WTC11 (cell line): ENCODE measurements around the gene POLR2C. TPM values are rescaled to one million over a fixed set of nuclear protein-coding genes. Genes with fewer than 3 reads are reported as not detected.

Experiments
- ATAC-seq: fragments of 200-7000 bp; cut with Tn5 transposase; 2 replicates; pipeline ENCODE4 v1.10.0; 2021; ENCODE audit warnings: mild to moderate bottlenecking, moderate library complexity
- CTCF ChIA-PET: fragments of 300-600 bp; sonication (Branson Sonifier 250); formaldehyde crosslinking; loops from one replicate; lab custom pipeline; 2021; ENCODE audit warnings: antibody characterized with exemption; lab: Charles Lee
- POLR2A ChIA-PET: fragments of 350-600 bp; sonication (Branson Sonifier 250); formaldehyde crosslinking; loops from one replicate; lab custom pipeline; 2021; ENCODE audit warnings: antibody characterized with exemption; lab: Charles Lee
- DNase-seq: peaks from one replicate; pipeline ENCODE4 v3.0.0; 2021; ENCODE audit warnings: low spot score
- H3K27ac Mint-ChIP-seq: 2 replicates; pipeline ENCODE4 v1.8.0; 2021; ENCODE audit warnings: mixed read lengths
- H3K27me3 Mint-ChIP-seq: 2 replicates; pipeline ENCODE4 v1.8.0; 2021; ENCODE audit warnings: low read depth, mild to moderate bottlenecking, moderate library complexity, mixed read lengths
- H3K36me3 Mint-ChIP-seq: 2 replicates; pipeline ENCODE4 v1.8.0; 2021; ENCODE audit warnings: mixed read lengths
- H3K4me1 Mint-ChIP-seq: 2 replicates; pipeline ENCODE4 v1.8.0; 2022; ENCODE audit warnings: mixed read lengths
- H3K4me3 Mint-ChIP-seq: 2 replicates; pipeline ENCODE4 v1.8.0; 2021; ENCODE audit warnings: mild to moderate bottlenecking, moderate library complexity, mixed read lengths
- H3K9me3 Mint-ChIP-seq: 2 replicates; pipeline ENCODE4 v1.8.0; 2021; ENCODE audit warnings: mixed read lengths
- ATF1 ChIP-seq: sonication (generic); formaldehyde crosslinking; IDR thresholded peaks from 2 replicates; pipeline ENCODE4 v1.8.1; 2023; ENCODE audit warnings: mild to moderate bottlenecking, moderate library complexity, missing genetic modification reagents
- CREM ChIP-seq: sonication (generic); formaldehyde crosslinking; IDR thresholded peaks from 2 replicates; pipeline ENCODE4 v1.8.1; 2022; ENCODE audit warnings: mild to moderate bottlenecking, missing genetic modification reagents, moderate library complexity
- FOXP1 ChIP-seq: sonication (generic); formaldehyde crosslinking; IDR thresholded peaks from 2 replicates; pipeline ENCODE4 v1.8.0; 2022; ENCODE audit warnings: missing genetic modification reagents, mild to moderate bottlenecking, moderate library complexity, borderline replicate concordance
- GRHL2 ChIP-seq: fragments of 250-450 bp; sonication (Bioruptor Pico); IDR thresholded peaks from 2 replicates; pipeline ENCODE4 v1.8.0; 2022; ENCODE audit warnings: mild to moderate bottlenecking, moderate library complexity; ENCODE audit not compliant: insufficient replicate concordance, severe bottlenecking
- JAZF1 ChIP-seq: fragments of 250-450 bp; sonication (Bioruptor Pico); IDR thresholded peaks from 2 replicates; pipeline ENCODE4 v1.9.0; 2021; ENCODE audit warnings: moderate library complexity, mild to moderate bottlenecking, inconsistent platforms
- NR1H2 ChIP-seq: sonication (generic); formaldehyde crosslinking; IDR thresholded peaks from 2 replicates; pipeline ENCODE4 v1.9.0; 2021; ENCODE audit warnings: mild to moderate bottlenecking, moderate library complexity, missing genetic modification reagents
- TEAD4 ChIP-seq: sonication (generic); formaldehyde crosslinking; IDR thresholded peaks from 2 replicates; pipeline ENCODE4 v1.8.0; 2022; ENCODE audit warnings: mild to moderate bottlenecking, missing genetic modification reagents
- TP53 ChIP-seq: sonication (generic); formaldehyde crosslinking; IDR thresholded peaks from 2 replicates; pipeline ENCODE4 v1.8.1; 2023; ENCODE audit warnings: mild to moderate bottlenecking, missing genetic modification reagents
- ZBTB21 ChIP-seq: sonication (generic); formaldehyde crosslinking; IDR thresholded peaks from 2 replicates; pipeline ENCODE4 v1.8.1; 2023; ENCODE audit warnings: mild to moderate bottlenecking, missing genetic modification reagents, borderline replicate concordance
- ZNF138 ChIP-seq: sonication (generic); formaldehyde crosslinking; conservative IDR thresholded peaks from 2 replicates; pipeline ENCODE4 v1.8.1; 2022; ENCODE audit warnings: mild to moderate bottlenecking, moderate library complexity, missing genetic modification reagents
- ZNF317 ChIP-seq: sonication (generic); formaldehyde crosslinking; IDR thresholded peaks from 2 replicates; pipeline ENCODE4 v1.8.1; 2023; ENCODE audit warnings: low read depth, mild to moderate bottlenecking, moderate library complexity, missing genetic modification reagents, borderline replicate concordance
- total RNA-seq: library from RNA; stranded (reverse); gene quantifications from 3 replicates; pipeline ENCODE4 v1.2.3, GENCODE V29; 2021
- TF ChIP-seq, protein P1 (sequence below): sonication (generic); formaldehyde crosslinking; conservative IDR thresholded peaks from 2 replicates; pipeline ENCODE4 v1.8.1; 2023; ENCODE audit warnings: mild to moderate bottlenecking, low read depth, missing genetic modification reagents, moderate library complexity
- TF ChIP-seq, protein P2 (sequence below): sonication (generic); formaldehyde crosslinking; IDR thresholded peaks from 2 replicates; pipeline ENCODE4 v1.8.1; 2023; ENCODE audit warnings: mild to moderate bottlenecking, missing genetic modification reagents
- TF ChIP-seq, protein P3 (sequence below): sonication (generic); formaldehyde crosslinking; IDR thresholded peaks from 2 replicates; pipeline ENCODE4 v1.8.0; 2022; ENCODE audit warnings: mild to moderate bottlenecking, missing genetic modification reagents
- TF ChIP-seq, protein P4 (sequence below): fragments of 250-450 bp; sonication (Bioruptor Pico); conservative IDR thresholded peaks from 2 replicates; pipeline ENCODE4 v1.9.0; 2021; ENCODE audit warnings: mild to moderate bottlenecking
- TF ChIP-seq, protein P5 (sequence below): sonication (generic); formaldehyde crosslinking; conservative IDR thresholded peaks from 2 replicates; pipeline ENCODE4 v1.8.1; 2022; ENCODE audit warnings: mild to moderate bottlenecking, missing genetic modification reagents
- TF ChIP-seq, protein P6 (sequence below): sonication (generic); formaldehyde crosslinking; IDR thresholded peaks from 2 replicates; pipeline ENCODE4 v1.8.1; 2022; ENCODE audit warnings: low read depth, missing genetic modification reagents, borderline replicate concordance

POLR2C gene
- total RNA-seq, 1 experiment from 2014 or later, result 75.4 TPM

DNA sequence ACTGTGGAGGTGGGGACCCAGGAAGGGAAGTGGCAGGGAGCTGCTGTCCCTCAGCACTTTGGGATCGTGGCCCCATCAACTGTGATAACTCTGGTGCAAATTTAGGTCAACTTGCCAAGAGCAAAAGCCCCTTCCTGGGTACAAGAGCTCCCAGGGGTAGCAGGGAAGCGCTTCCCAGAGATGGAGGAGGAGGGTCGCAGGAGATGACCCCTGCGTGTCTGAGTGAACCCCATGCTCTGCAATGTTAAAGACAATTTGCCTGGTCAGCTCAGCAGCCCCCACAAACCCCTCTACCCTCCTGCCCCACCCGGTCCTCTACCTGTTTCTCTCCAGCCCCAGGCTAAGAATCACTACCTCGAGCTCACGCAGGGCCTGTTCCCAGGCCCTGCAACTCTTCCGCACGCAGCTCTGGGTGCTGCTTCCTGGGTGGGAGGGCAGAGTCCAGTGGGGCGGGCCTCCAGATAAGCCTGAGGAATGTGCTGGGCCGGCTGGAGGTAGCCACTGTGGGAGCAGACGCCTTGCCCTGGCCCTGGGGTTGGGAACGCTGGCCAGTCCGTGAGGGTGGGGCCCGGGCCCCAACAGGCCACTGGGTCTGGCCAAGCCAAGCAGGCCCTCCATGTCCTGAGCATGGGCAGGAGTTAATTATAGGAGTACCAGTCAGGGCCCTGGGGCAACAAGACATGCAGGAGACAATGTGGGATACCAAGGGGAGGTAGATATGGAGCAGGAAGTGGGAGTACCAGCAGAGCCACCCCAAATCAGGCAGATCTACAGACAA lies 17.7 kb downstream of the POLR2C start (continued):
- TF ChIP-seq, protein P1, sequence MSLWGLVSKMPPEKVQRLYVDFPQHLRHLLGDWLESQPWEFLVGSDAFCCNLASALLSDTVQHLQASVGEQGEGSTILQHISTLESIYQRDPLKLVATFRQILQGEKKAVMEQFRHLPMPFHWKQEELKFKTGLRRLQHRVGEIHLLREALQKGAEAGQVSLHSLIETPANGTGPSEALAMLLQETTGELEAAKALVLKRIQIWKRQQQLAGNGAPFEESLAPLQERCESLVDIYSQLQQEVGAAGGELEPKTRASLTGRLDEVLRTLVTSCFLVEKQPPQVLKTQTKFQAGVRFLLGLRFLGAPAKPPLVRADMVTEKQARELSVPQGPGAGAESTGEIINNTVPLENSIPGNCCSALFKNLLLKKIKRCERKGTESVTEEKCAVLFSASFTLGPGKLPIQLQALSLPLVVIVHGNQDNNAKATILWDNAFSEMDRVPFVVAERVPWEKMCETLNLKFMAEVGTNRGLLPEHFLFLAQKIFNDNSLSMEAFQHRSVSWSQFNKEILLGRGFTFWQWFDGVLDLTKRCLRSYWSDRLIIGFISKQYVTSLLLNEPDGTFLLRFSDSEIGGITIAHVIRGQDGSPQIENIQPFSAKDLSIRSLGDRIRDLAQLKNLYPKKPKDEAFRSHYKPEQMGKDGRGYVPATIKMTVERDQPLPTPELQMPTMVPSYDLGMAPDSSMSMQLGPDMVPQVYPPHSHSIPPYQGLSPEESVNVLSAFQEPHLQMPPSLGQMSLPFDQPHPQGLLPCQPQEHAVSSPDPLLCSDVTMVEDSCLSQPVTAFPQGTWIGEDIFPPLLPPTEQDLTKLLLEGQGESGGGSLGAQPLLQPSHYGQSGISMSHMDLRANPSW (CRISPR knock-in tag), result no peak

DNA sequence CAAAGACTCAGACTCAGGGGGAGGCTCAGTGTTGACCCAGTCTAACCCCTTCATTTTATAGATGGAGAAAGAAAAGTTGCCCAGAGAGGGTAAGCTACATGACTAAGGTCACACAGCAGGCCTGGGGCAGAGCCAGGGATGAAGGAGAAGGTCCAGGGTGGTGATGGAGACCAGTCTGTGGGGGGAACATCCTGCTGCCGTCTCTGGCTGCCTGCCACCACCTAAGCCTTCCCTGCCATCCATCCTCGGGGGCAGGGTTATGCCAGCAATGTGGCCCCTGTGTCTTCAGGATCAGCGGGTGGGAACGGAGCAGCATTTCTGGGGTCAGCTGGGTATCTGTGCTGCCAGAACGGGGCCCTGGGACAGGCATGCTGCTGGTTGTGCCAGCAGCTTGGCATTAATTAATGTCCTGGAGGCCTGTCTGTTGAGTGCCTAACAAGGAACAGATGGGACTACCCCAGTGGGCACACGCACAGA lies 18.3 kb downstream of the POLR2C start:
- Mint-ChIP-seq H3K4me3 (no peak overlapping the region), H3K27ac (no peak overlapping the region), H3K36me3 (no peaks in the 10 kb centered on the region), H3K9me3 (no peaks in the 10 kb centered on the region), H3K4me1 (peaks cover 49% of the 10 kb centered on the region), H3K27me3 (peaks cover 20% of the 10 kb centered on the region)
- TF ChIP-seq, protein P2, sequence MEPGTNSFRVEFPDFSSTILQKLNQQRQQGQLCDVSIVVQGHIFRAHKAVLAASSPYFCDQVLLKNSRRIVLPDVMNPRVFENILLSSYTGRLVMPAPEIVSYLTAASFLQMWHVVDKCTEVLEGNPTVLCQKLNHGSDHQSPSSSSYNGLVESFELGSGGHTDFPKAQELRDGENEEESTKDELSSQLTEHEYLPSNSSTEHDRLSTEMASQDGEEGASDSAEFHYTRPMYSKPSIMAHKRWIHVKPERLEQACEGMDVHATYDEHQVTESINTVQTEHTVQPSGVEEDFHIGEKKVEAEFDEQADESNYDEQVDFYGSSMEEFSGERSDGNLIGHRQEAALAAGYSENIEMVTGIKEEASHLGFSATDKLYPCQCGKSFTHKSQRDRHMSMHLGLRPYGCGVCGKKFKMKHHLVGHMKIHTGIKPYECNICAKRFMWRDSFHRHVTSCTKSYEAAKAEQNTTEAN (CRISPR knock-in tag), result no peak
- no peak for TF ChIP-seq NR1H2 (CRISPR knock-in tag)
- no peak for TF ChIP-seq JAZF1 (CRISPR knock-in tag)
- TF ChIP-seq, protein P3, sequence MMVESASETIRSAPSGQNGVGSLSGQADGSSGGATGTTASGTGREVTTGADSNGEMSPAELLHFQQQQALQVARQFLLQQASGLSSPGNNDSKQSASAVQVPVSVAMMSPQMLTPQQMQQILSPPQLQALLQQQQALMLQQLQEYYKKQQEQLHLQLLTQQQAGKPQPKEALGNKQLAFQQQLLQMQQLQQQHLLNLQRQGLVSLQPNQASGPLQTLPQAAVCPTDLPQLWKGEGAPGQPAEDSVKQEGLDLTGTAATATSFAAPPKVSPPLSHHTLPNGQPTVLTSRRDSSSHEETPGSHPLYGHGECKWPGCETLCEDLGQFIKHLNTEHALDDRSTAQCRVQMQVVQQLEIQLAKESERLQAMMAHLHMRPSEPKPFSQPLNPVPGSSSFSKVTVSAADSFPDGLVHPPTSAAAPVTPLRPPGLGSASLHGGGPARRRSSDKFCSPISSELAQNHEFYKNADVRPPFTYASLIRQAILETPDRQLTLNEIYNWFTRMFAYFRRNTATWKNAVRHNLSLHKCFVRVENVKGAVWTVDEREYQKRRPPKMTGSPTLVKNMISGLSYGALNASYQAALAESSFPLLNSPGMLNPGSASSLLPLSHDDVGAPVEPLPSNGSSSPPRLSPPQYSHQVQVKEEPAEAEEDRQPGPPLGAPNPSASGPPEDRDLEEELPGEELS, result no peak
- TF ChIP-seq, protein P4, sequence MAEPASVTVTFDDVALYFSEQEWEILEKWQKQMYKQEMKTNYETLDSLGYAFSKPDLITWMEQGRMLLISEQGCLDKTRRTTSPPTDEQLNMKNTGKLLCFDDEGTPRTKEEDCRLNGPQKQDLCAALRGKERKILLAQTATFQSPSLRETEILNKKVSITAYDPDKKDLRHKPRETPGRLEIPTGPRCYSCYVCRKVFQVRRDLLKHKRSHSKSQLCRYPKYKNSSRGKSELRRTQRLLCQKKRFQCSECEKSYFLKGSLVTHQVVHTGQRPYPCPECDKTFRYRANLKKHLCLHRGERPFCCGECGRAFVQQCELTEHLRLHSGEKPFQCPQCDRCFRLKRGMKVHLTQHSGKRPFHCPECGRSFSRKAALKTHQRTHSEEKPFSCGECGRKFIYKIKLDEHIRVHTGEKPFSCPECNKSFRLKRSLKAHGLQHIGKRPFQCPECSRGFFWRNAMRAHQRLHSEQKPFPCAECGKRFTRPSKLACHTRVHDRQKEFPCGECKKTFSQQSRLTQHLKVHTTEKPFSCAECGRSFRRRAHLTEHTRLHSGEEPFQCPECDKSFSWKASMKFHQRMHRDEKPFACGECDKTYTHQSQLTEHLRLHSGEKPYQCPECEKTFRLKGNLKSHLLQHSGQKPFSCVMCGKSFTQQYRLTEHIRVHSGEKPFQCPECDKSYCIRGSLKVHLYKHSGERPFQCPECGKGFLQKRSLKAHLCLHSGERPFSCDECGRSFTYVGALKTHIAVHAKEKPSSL (CRISPR knock-in tag), result no peak
- TF ChIP-seq TEAD4 (CRISPR knock-in tag), result no peak
- TF ChIP-seq, protein P5, sequence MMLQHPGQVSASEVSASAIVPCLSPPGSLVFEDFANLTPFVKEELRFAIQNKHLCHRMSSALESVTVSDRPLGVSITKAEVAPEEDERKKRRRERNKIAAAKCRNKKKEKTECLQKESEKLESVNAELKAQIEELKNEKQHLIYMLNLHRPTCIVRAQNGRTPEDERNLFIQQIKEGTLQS (CRISPR knock-in tag), result no peak
- no peak for TF ChIP-seq ZNF138 (CRISPR knock-in tag)
- TF ChIP-seq FOXP1 (CRISPR knock-in tag), result no peak
- no peak for TF ChIP-seq GRHL2 (CRISPR knock-in tag)
- TF ChIP-seq ZNF317, result no peak
- TF ChIP-seq ATF1 (CRISPR knock-in tag), result no peak
- TF ChIP-seq, protein P6, sequence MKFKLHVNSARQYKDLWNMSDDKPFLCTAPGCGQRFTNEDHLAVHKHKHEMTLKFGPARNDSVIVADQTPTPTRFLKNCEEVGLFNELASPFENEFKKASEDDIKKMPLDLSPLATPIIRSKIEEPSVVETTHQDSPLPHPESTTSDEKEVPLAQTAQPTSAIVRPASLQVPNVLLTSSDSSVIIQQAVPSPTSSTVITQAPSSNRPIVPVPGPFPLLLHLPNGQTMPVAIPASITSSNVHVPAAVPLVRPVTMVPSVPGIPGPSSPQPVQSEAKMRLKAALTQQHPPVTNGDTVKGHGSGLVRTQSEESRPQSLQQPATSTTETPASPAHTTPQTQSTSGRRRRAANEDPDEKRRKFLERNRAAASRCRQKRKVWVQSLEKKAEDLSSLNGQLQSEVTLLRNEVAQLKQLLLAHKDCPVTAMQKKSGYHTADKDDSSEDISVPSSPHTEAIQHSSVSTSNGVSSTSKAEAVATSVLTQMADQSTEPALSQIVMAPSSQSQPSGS (CRISPR knock-in tag), result no peak
- no peak for TF ChIP-seq CREM (CRISPR knock-in tag)
- no peak for TF ChIP-seq ZBTB21 (CRISPR knock-in tag)
- no peak for TF ChIP-seq TP53 (CRISPR knock-in tag)
- ChIA-PET POLR2A (no interaction called here), CTCF (interaction anchor here (0.9 to 4.8 kb wide), 6 partner anchors 9 to 39 kb away, joined by 3 to 26 read pairs (median 5); partner anchors contain the start of genes CIAPIN1, COQ9 and POLR2C)
- DNase-seq (no peak), ATAC-seq (no peak)
